K562 (cell line): ENCODE measurements around the gene AKAP6. TPM values are rescaled to one million over a fixed set of nuclear protein-coding genes. Genes with fewer than 3 reads are reported as not detected.

Source experiments
- ATAC-seq: fragments of 200-7000 bp; cut with Tn5 transposase; 3 replicates; pipeline ENCODE4 v1.9.1; 2020; ENCODE audit warnings: moderate library complexity
- BruUV-seq: library from RNA; stranded (reverse); fragments of 400-500 nt; replicated peaks from 2 replicates; lab custom pipeline; 2021; lab: Mats Ljungman, UMichigan
- CTCF ChIA-PET: fragments of 300-600 bp; formaldehyde crosslinking; extraction: SDS; loops from one replicate; lab custom pipeline; 2021; ENCODE audit warnings: low intra/inter-chr PET ratio; lab: Yijun Ruan, JAX
- POLR2A ChIA-PET: fragments of 300-600, 350-650 bp; sonication (Branson Sonifier 250); formaldehyde crosslinking; extraction: SDS; loops from one replicate; lab custom pipeline; 2021; ENCODE audit warnings: antibody characterized with exemption, inconsistent platforms; lab: Yijun Ruan, JAX
- DNase-seq, 4 experiments: peaks; one replicate each; pipeline versions ENCODE4 v3.0.0 to v3.0.0-alpha.2; 2011 to 2018; ENCODE audit warnings: low spot score in 3 of 4, mixed read lengths in 3 of 4; ENCODE audit errors: extremely low read depth in 1 of 4
- FAIRE-seq: peaks from 2 replicates; lab custom pipeline; 2011; peaks lifted over from hg19 to GRCh38; lab: Jason Lieb, UNC
- H2AFZ ChIP-seq: 2 replicates; pipeline ENCODE4 v1.6.0; 2011; ENCODE audit warnings: low read depth, low read length, control low read depth, inconsistent platforms
- H3K27ac ChIP-seq: fragments of 200-600 bp; 3 replicates; pipeline ENCODE4 v1.8.0; 2011; ENCODE audit warnings: low read depth, mild to moderate bottlenecking, control low read depth, inconsistent platforms, low read length, moderate library complexity, mixed read lengths; ENCODE audit errors: extremely low read depth
- H3K27me3 ChIP-seq, 2 experiments: fragments of 300-600 bp in 1 of 2; 2 replicates in 1 of 2; 3 replicates in 1 of 2; pipeline versions ENCODE4 v1.6.0 to v1.8.0; 2011; ENCODE audit warnings: inconsistent platforms in 2 of 2, low read length in 2 of 2, mild to moderate bottlenecking in 1 of 2, mixed read lengths in 1 of 2, moderate library complexity in 1 of 2; ENCODE audit not compliant: control insufficient read depth in 2 of 2, insufficient read depth in 2 of 2
- H3K36me3 ChIP-seq: fragments of 300-600 bp; 3 replicates; pipeline ENCODE4 v1.8.0; 2011; ENCODE audit warnings: mild to moderate bottlenecking, low read length, inconsistent platforms; ENCODE audit not compliant: control insufficient read depth, insufficient read depth
- H3K4me1 ChIP-seq, 2 experiments: fragments of 200-600 bp in 1 of 2; replicated peaks in 1 of 2; 2 replicates in 1 of 2; 3 replicates in 1 of 2; pipeline versions ENCODE4 v1.5.1 to v1.8.0; 2011; ENCODE audit warnings: inconsistent platforms in 2 of 2, low read length in 2 of 2, mild to moderate bottlenecking in 1 of 2, mixed read lengths in 1 of 2, moderate library complexity in 1 of 2; ENCODE audit not compliant: control insufficient read depth in 2 of 2, insufficient read depth in 2 of 2
- H3K4me2 ChIP-seq: 2 replicates; pipeline ENCODE4 v1.6.1; 2011; ENCODE audit warnings: low read length, control low read depth, inconsistent platforms, mixed read lengths; ENCODE audit not compliant: insufficient read depth
- H3K4me3 ChIP-seq: fragments of 200-600 bp; sonication (generic), shearing (Covaris generic); 2 replicates; pipeline ENCODE4 v1.5.1; 2016; ENCODE audit warnings: control low read depth, inconsistent platforms
- H3K79me2 ChIP-seq: fragments of 200-600 bp; 3 replicates; pipeline ENCODE4 v1.8.0; 2011; ENCODE audit warnings: low read length, inconsistent platforms; ENCODE audit not compliant: control insufficient read depth, insufficient read depth
- H3K9ac ChIP-seq, 2 experiments: 2 replicates each; pipeline versions ENCODE4 v1.6.0 to v1.6.1; 2011; ENCODE audit warnings: low read depth in 2 of 2, low read length in 2 of 2, control low read depth in 1 of 2, inconsistent platforms in 1 of 2, mild to moderate bottlenecking in 1 of 2, mixed read lengths in 1 of 2; ENCODE audit not compliant: insufficient read depth in 1 of 2
- H3K9me1 ChIP-seq: one replicate; pipeline ENCODE4 v1.6.0; 2011; ENCODE audit warnings: inconsistent platforms, mild to moderate bottlenecking, low read length, moderate library complexity; ENCODE audit not compliant: control insufficient read depth, insufficient read depth
- H3K9me3 ChIP-seq: replicated peaks from 2 replicates; pipeline ENCODE4 v1.5.1; 2011; ENCODE audit warnings: low read depth, low read length, inconsistent platforms; ENCODE audit not compliant: control insufficient read depth, insufficient read depth
- H4K20me1 ChIP-seq: replicated peaks from 2 replicates; pipeline ENCODE4 v1.6.1; 2011; ENCODE audit warnings: low read length, inconsistent platforms, mixed read lengths; ENCODE audit not compliant: control insufficient read depth, insufficient read depth
- DPF2 ChIP-seq: fragments of 450-650 bp; IDR thresholded peaks from 2 replicates; pipeline ENCODE4 v1.6.1; 2016
- KAT2B ChIP-seq: IDR thresholded peaks from one replicate; pipeline ENCODE4 v1.6.1; 2012; ENCODE audit warnings: low read depth, mild to moderate bottlenecking, control low read depth, inconsistent platforms, low read length, moderate library complexity
- MNT ChIP-seq, 2 experiments: fragments of 450-650 bp; conservative IDR thresholded peaks; 2 replicates each; pipeline ENCODE4 v1.6.1; 2017; ENCODE audit warnings: mild to moderate bottlenecking in 2 of 2, moderate library complexity in 2 of 2
- NFE2L1 ChIP-seq: fragments of 450-650 bp; IDR thresholded peaks from 2 replicates; pipeline ENCODE4 v1.6.1; 2016; ENCODE audit warnings: missing genetic modification characterization, low read depth, mild to moderate bottlenecking, missing compliant biosample characterization, moderate library complexity, borderline replicate concordance
- PHB2 ChIP-seq: fragments of 450-650 bp; IDR thresholded peaks from 2 replicates; pipeline ENCODE4 v1.6.1; 2017; ENCODE audit warnings: low read depth
- PML ChIP-seq: IDR thresholded peaks from 2 replicates; pipeline ENCODE4 v1.6.1; 2012; ENCODE audit warnings: low read length, inconsistent platforms
- RFX7 ChIP-seq: fragments of 250-450 bp; sonication (Bioruptor Pico); IDR thresholded peaks from 2 replicates; pipeline ENCODE4 v1.5.1; 2021; ENCODE audit warnings: mild to moderate bottlenecking
- SIX5 ChIP-seq, 2 experiments: IDR thresholded peaks; 2 replicates each; pipeline ENCODE4 v1.6.1; 2011; ENCODE audit warnings: low read length in 2 of 2, borderline replicate concordance in 1 of 2, low read depth in 1 of 2, mild to moderate bottlenecking in 1 of 2, moderate library complexity in 1 of 2; ENCODE audit not compliant: insufficient read depth in 1 of 2
- SMARCA4 ChIP-seq: fragments of 450-650 bp; IDR thresholded peaks from 2 replicates; pipeline ENCODE4 v1.6.1; 2016
- SP1 ChIP-seq: sonication (generic); formaldehyde crosslinking; IDR thresholded peaks from 2 replicates; pipeline ENCODE4 v1.8.1; 2022; ENCODE audit warnings: mild to moderate bottlenecking, missing genetic modification reagents
- TCF3 ChIP-seq: sonication (generic); formaldehyde crosslinking; IDR thresholded peaks from 2 replicates; pipeline ENCODE4 v1.4.0; 2020; ENCODE audit warnings: mild to moderate bottlenecking, missing genetic modification reagents
- XRCC4 ChIP-seq: IDR thresholded peaks from one replicate; pipeline ENCODE4 v1.6.1; 2011; ENCODE audit not compliant: insufficient read depth, insufficient read length; ENCODE audit errors: extremely low read depth
- ZNF3 ChIP-seq: fragments of 250-450 bp; sonication (Bioruptor Pico); IDR thresholded peaks from 2 replicates; pipeline ENCODE4 v1.5.0; 2021; ENCODE audit warnings: mild to moderate bottlenecking, moderate library complexity
- ZNF324 ChIP-seq: fragments of 250-450 bp; sonication (Bioruptor Pico); IDR thresholded peaks from 2 replicates; pipeline ENCODE4 v1.4.0; 2020; ENCODE audit warnings: mild to moderate bottlenecking
- ZNF707 ChIP-seq: fragments of 250-450 bp; sonication (Bioruptor Pico); conservative IDR thresholded peaks from 2 replicates; pipeline ENCODE4 v1.8.0; 2022; ENCODE audit warnings: inconsistent platforms, mild to moderate bottlenecking, moderate library complexity
- WGBS: fragments of 100-300 bp; shearing (Covaris generic); methylation state at CpG from one replicate; pipeline ENCODE4 v1.1.6; 2016; ENCODE audit warnings: low coverage, mixed read lengths; ENCODE audit not compliant: insufficient coverage; ENCODE audit errors: missing lambda C conversion rate; 5-methylcytosine and 5-hydroxymethylcytosine counted together
- in situ Hi-C: fragments of 300-500 bp; cut with MboI; formaldehyde crosslinking; loops from 4 replicates; pipeline ENCODE4 v1.15.0; 2018; ENCODE audit warnings: inconsistent platforms, mixed read lengths
- intact Hi-C: fragments of 100-400 bp; cut with micrococcal nuclease; formaldehyde crosslinking; loops from 2 replicates; pipeline ENCODE4 v1.14.2; 2022
- polyA plus RNA-seq, 8 experiments: library from polyadenylated mRNA; depleted of rRNA in 4 of 8; stranded (reverse) in 5 of 8; unstranded in 3 of 8; fragments of >200 nt; fragmentation: Nextera tagmentation in 2 of 8; fragmentation: Illumina TruSeq in 1 of 8; extraction: Ambion mirVana in 2 of 8; extraction: Trizol in 1 of 8; gene quantifications; 2 replicates each; pipeline versions ENCODE4 v1.2.1 to v1.2.3, GENCODE V29; 2011 to 2014; ENCODE audit warnings: inconsistent platforms in 1 of 8, missing spikeins in 1 of 8
- total RNA-seq, 7 experiments: library from RNA; depleted of rRNA in 6 of 7; stranded (reverse); fragments of >200 nt in 6 of 7; fragmentation: Illumina TruSeq in 2 of 7; extraction: Trizol in 2 of 7; gene quantifications; 2 replicates each; pipeline versions ENCODE4 v1.2.1 to v1.2.3, GENCODE V29; 2011 to 2021; ENCODE audit warnings: low replicate concordance in 1 of 7
- TF ChIP-seq, protein P1 (sequence below): sonication (generic); formaldehyde crosslinking; IDR thresholded peaks from 2 replicates; pipeline ENCODE4 v1.8.0; 2023; ENCODE audit warnings: mild to moderate bottlenecking, missing genetic modification reagents
- TF ChIP-seq, protein P2 (sequence below): fragments of 450-650 bp; IDR thresholded peaks from 2 replicates; pipeline ENCODE4 v1.6.1; 2016; ENCODE audit warnings: antibody characterized with exemption

The AKAP6 gene
- total and polyA plus RNA-seq, 9 of the 15 experiments (the other 6 are each of a cell fraction or from before 2014, with no cell fraction given): 0.03 to 1.7 (median 0.48) TPM

DNA sequence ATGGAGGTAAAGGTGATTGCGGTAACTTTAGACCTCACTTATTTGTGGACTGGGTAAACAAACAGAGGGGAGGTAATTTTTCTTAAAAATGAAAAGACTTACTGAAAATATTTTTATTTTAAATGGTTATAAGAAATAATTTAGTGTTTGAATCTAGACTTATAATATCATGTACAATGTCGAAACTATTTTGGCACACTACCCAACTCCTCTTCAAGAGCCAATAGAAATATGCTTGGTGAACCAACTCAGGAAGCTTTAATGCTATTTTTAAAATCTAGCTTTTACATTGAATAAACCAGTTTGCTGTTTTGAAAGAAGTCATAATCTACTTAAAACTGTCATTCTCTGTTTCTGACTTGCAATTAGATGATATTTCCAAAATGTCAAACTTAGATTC lies 433.8 kb downstream of the AKAP6 start:
- no peaks in the 10 kb centered on the region for H3K9me3 ChIP-seq
- in situ Hi-C loops: no loop called here
- POLR2A ChIA-PET: no interaction called here
- no peak for DNase-seq
- no peak for TF ChIP-seq XRCC4
- TF ChIP-seq PHB2: no peak
- TF ChIP-seq DPF2: no peak
- TF ChIP-seq, protein P1, sequence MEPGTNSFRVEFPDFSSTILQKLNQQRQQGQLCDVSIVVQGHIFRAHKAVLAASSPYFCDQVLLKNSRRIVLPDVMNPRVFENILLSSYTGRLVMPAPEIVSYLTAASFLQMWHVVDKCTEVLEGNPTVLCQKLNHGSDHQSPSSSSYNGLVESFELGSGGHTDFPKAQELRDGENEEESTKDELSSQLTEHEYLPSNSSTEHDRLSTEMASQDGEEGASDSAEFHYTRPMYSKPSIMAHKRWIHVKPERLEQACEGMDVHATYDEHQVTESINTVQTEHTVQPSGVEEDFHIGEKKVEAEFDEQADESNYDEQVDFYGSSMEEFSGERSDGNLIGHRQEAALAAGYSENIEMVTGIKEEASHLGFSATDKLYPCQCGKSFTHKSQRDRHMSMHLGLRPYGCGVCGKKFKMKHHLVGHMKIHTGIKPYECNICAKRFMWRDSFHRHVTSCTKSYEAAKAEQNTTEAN (CRISPR knock-in tag): no peak
- TF ChIP-seq SP1 (CRISPR knock-in tag): no peak
- no peak for TF ChIP-seq TCF3
- TF ChIP-seq ZNF707 (CRISPR knock-in tag): no peak
- no peak for TF ChIP-seq ZNF324 (CRISPR knock-in tag)
- TF ChIP-seq, protein P2, sequence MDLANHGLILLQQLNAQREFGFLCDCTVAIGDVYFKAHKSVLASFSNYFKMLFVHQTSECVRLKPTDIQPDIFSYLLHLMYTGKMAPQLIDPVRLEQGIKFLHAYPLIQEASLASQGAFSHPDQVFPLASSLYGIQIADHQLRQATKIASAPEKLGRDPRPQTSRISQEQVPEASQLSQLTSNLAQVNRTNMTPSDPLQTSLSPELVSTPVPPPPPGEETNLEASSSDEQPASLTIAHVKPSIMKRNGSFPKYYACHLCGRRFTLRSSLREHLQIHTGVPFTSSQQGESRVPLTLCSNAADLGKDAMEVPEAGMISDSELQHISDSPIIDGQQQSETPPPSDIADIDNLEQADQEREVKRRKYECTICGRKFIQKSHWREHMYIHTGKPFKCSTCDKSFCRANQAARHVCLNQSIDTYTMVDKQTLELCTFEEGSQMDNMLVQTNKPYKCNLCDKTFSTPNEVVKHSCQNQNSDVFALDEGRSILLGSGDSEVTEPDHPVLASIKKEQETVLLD: no peak
- TF ChIP-seq SMARCA4: no peak
- TF ChIP-seq ZNF3 (CRISPR knock-in tag): no peak
- no peak for TF ChIP-seq NFE2L1 (tag)
- TF ChIP-seq RFX7 (CRISPR knock-in tag): no peak
- no peak for TF ChIP-seq MNT (conservative IDR thresholded peaks at IDR 0.05)
- no peak for TF ChIP-seq PML
- TF ChIP-seq KAT2B: no peak
- TF ChIP-seq SIX5 (IDR thresholded peaks at IDR 0.05; ENCODE audit: borderline replicate concordance in 1 of 2, insufficient read depth in 1 of 2, low read depth in 1 of 2, low read length in 2 of 2): no peak
- TF ChIP-seq, all 486 proteins: peak for 0
- H3K9ac ChIP-seq: no peak overlapping the region
- CTCF ChIA-PET: no interaction called here
- no peak overlapping the region for H3K27ac ChIP-seq
- no peaks in the 10 kb centered on the region for H4K20me1 ChIP-seq
- no peak overlapping the region for H3K4me2 ChIP-seq
- no peak overlapping the region for H2AFZ ChIP-seq
- H3K9me1 ChIP-seq: no peaks in the 10 kb centered on the region
- FAIRE-seq (no peak), ATAC-seq (no peak)
- no peak overlapping the region for H3K4me3 ChIP-seq
- H3K4me1 ChIP-seq: no peaks in the 10 kb centered on the region
- no TSS peak for BruUV-seq
- no peaks in the 10 kb centered on the region for H3K36me3 ChIP-seq
- no peaks in the 10 kb centered on the region for H3K27me3 ChIP-seq
- intact Hi-C loops: no loop called here
- WGBS: 0% methylated on average over 2 of the region's 2 CpGs
- no peaks in the 10 kb centered on the region for H3K79me2 ChIP-seq
